ENCODE data around the gene ETV6.
"Not testable (repeated sequence)": the region's sequence is repeated elsewhere in the genome, so short reads cannot be mapped to it uniquely, and the experiment has no call there.

The ETV6 gene
- 40.5 to 163 (median 60.4) reads per million in 18 experiments for total RNA-seq

- DNase-seq = peak; percentile 85 to 91
Observed at GRCh38 chr12:11649413-11650285, at the start of gene ETV6. TSS of gene ETV6 (plus strand) at chr12:11649674. CDS start at chr12:11650128, 454 bp downstream.

GRCh38 chr12:11600199-11600598 lies 49.3 kb upstream of the ETV6 start:
- DNase-seq = no peak

DNA sequence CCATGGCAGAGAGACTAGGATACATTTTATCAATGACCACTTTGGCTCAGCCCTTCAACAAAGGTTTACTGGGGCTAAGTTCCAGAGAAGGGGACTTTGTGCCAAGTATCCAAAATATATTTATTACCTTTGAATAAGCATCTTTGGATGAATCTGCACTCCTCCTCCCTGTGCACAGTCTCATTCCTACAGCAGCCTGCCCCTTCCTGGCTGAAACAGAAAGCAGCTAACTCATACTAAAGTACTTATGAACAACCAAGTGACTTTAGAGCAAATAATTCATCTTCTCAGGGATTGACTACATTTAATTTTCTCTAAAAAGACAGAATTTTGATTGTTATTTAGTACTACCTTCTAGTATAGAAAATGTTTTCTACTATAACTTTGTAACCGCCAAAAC lies 47.8 kb upstream of the ETV6 start:
- DNase-seq = no peak

GRCh38 chr12:11607313-11608081 lies 42.0 kb upstream of the ETV6 start:
- no peak for DNase-seq

DNA sequence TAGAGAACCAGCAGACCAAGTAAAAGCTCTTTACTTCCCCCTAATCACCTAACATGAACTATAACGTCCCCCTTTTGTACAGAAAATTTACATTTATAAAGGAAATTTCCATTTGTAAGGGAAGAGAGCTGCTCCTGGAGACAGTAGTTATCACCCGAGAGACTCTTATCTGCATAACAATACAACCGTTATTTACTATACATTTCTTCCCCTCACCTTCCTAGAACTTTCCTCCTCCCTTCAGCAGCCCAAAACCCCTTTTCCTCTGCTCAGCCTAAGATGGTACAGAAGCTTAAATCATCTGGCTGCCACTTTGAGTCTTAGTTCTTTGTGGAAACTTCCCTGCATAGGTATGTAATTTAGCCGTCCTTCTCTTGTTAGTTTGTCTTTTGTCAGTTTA lies 40.4 kb upstream of the ETV6 start:
- DNase-seq = no peak

- DNase-seq = no peak
Observed at GRCh38 chr12:11615481-11615880, 34.0 kb upstream of the ETV6 start.

GRCh38 chr12:11618046-11618445 lies 31.4 kb upstream of the ETV6 start:
- peak; percentile 16 to 73 for DNase-seq

DNA sequence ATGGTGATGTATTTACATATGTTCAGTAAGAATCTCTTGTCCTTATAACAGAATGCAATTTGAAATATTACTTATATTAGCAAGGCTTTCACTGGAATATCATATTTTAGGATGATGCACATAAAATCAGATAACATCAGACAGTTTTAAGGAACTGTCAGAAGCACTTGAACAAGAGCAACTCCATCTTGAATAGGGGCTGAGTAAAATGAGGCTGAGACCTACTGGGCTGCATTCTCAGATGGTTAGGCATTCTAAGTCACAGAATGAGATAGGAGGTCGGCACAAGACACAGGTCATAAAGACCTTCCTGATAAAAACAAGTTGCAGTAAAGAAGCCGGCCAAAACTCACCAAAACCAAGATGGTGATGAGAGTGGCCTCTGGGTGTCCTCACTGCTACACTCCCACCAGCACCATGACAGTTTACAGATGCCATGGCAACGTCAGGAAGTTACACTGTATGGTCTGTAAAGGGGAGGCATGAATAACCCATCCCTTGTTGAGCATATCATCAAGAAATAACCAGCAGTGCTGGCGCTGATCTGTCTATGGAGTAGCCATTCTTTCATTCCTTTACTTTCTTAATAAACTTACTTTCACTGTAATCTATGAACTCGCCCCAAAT lies 27.6 kb upstream of the ETV6 start:
- peak; percentile 18 to 24 for DNase-seq

GRCh38 chr12:11622876-11623281 lies 26.6 kb upstream of the ETV6 start:
- DNase-seq = peak in 1 of 2 donors; percentile 13

GRCh38 chr12:11623382-11623781 lies 26.1 kb upstream of the ETV6 start:
- peak; percentile 29 to 33 for DNase-seq

GRCh38 chr12:11624116-11624515 lies 25.4 kb upstream of the ETV6 start:
- no peak for DNase-seq

- not testable (repeated sequence) for DNase-seq
Observed at GRCh38 chr12:11627709-11628108, 21.8 kb upstream of the ETV6 start.

DNA sequence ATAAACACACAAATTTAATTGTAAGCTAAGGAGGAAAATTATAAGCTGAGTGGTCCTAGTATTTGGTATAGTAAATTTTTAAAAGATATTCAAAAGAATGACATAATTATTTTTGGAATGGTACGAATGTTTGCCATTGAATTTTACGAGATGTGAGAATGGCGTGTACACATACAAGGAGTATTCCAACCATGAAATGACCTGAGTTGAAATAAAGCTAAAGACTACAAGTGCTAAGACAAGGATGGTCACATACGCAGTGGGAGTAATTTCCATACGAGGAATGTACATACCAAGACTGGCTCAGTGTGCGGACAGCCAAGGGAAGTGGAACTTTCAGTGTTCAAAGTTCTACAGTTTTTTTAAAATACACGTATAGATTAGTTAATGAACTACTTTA lies 21.1 kb upstream of the ETV6 start:
- no peak for DNase-seq

- DNase-seq = no peak
Observed at GRCh38 chr12:11630046-11630706, 19.3 kb upstream of the ETV6 start.

- no peak for DNase-seq
Observed at GRCh38 chr12:11631288-11631687, 18.2 kb upstream of the ETV6 start.

DNA sequence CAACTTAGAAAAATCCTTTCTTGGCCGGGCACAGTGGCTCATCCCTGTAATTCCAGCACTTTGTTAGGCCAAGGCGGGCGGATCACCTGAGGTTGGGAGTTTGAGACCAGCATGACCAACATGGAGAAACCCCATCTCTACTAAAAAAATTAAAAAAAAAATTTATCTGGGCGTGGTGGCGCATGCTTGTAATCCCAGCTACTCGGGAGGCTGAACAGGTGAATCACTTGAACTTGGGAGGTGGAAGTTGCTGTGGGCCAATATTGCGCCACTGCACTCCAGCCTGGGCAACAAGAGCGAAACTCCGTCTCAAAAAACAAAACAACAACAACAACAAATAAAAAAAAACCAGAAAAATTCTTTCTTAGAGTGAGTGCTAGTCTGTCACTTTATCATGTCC lies 17.6 kb upstream of the ETV6 start:
- not testable (repeated sequence) for DNase-seq

GRCh38 chr12:11633968-11634367 lies 15.5 kb upstream of the ETV6 start:
- no peak for DNase-seq

DNA sequence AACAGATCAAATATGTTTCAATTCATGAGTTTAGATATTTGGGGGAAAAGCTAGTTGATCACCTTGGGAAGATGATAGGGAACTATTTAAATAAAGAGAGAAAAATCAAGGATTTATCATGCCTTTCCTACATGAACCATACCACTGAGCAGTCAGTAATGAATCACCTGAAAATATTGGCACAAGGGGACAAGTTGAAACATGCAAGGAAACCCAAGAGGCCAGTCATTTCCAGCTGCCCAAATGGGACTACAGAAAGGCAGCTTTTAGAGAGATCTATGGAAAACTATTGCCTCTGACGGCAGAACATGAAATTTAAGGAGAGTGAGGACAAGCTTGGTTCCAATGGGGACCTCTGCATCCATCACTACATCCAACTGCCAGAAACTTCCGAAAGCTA lies 14.1 kb upstream of the ETV6 start:
- no peak for DNase-seq

- DNase-seq = no peak
Observed at GRCh38 chr12:11638315-11638916, 11.1 kb upstream of the ETV6 start.

DNA sequence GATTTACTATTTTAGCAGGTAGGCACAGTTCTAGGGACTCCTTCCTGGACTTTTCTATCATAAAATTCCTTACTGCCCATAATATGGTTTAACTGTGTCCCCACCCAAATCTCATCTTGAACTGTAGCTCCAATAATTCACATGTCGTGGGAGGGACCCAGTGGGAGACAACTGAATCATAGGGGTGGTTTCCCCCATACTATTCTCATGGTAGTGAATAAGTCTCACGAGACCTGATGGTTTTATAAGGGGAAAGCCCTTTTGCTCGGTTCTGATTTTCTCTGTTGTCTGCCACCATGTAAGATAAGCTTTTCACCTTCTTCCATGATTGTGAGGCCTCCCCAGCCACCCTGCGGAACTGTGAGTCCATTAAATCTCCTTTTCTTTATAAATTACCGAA lies 10.0 kb upstream of the ETV6 start:
- DNase-seq = no peak

DNA sequence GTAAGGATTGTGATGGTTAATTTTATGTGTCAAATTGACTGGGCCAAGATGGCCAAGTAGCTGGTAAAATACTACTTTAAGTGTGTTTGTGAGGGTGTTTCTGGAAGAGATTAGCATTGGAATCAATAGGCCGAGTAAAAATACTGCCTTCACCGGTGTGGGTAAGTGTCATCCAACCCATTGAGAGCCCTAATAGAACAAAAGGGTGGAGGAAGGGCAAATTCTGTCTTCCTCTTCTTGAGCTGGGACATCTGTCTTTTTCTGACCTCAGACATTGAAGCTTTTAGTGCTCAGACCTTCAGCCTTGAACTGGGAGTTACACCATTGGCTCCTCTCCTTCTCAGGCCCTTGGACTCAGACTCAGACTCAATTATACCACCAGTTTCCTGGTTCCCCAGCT lies 8.0 kb upstream of the ETV6 start:
- DNase-seq = no peak

DNA sequence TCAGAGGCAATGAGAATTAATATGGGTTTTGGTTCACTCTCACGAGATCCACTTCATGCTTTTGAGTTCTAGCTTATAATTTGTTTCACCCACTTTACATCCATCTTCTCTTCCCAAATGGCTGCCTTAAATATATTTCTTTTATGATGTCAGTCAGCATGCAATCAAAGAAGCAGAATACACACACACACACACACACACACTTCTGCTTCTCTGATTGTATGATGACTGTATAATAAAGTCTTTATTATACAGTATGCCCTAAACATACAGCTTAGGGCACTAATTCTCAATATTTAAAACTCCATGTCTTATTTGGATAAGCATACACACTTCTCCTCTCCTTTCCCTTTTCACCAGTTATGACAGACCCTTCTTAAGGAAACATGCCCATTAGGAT lies 6.7 kb upstream of the ETV6 start:
- no peak for DNase-seq
